Body of pancreas (tissue), 4 donors: ENCODE measurements around the gene UBE2M. TPM values are rescaled to one million over a fixed set of nuclear protein-coding genes. Genes with fewer than 3 reads are reported as not detected.

Experiments used
- ATAC-seq: fragments of 150-250 bp; one replicate; pipeline ENCODE4 v1.9.1; 2016
- DNase-seq, 4 donors: peaks; one replicate each; pipeline ENCODE4 v3.0.0-alpha.2; 2019
- H3K27ac ChIP-seq, 4 donors: fragments of 200-600 bp; sonication (generic); 1 replicate in 3 of 4; 2 replicates in 1 of 4; pipeline versions ENCODE4 v1.5.1 to v1.6.1; 2016 to 2019; ENCODE audit warnings: mild to moderate bottlenecking in 1 of 4, mixed read lengths in 1 of 4, moderate library complexity in 1 of 4
- H3K27me3 ChIP-seq, 2 donors: fragments of 200-600 bp; sonication (generic); one replicate each; pipeline ENCODE4 v1.6.0; 2016; ENCODE audit warnings: mild to moderate bottlenecking in 1 of 2
- H3K36me3 ChIP-seq, 2 donors: fragments of 200-600 bp; sonication (generic); replicated peaks in 1 of 2; 2 replicates each; pipeline ENCODE4 v1.5.1; 2016; ENCODE audit warnings: low read depth in 2 of 2; ENCODE audit not compliant: insufficient read depth in 1 of 2
- H3K4me1 ChIP-seq: fragments of 200-600 bp; sonication (generic); one replicate; pipeline ENCODE4 v1.6.0; 2016
- H3K4me3 ChIP-seq, 2 donors: fragments of 200-600 bp; sonication (generic); 1 replicate in 1 of 2; 2 replicates in 1 of 2; pipeline ENCODE4 v1.5.1; 2016 to 2019
- H3K9me3 ChIP-seq, 3 donors: fragments of 200-600 bp; sonication (generic); 1 replicate in 2 of 3; 2 replicates in 1 of 3; pipeline ENCODE4 v1.5.1; 2016
- CTCF ChIP-seq, 7 experiments: fragments of 450-650 bp in 4 of 7; fragments of 200-600 bp in 3 of 7; sonication (generic) in 3 of 7; IDR thresholded peaks; one replicate each; pipeline ENCODE4 v1.5.1; 2016 to 2019; ENCODE audit warnings: antibody characterized with exemption in 7 of 7
- POLR2A ChIP-seq, 3 donors: fragments of 450-650 bp; IDR thresholded peaks; one replicate each; pipeline ENCODE4 v1.6.1; 2016; ENCODE audit warnings: antibody characterized with exemption in 3 of 3, mild to moderate bottlenecking in 2 of 3
- WGBS, 2 donors: methylation state at CpG; one replicate each; pipeline ENCODE4 v1.1.5; 2017; 5-methylcytosine and 5-hydroxymethylcytosine counted together
- intact Hi-C: fragments of 100-400 bp; cut with DNase I; formaldehyde crosslinking; loops from one replicate; pipeline ENCODE4 v1.15.1; 2023
- total RNA-seq, 2 donors: library from RNA; depleted of rRNA; stranded (reverse); fragments of >200 nt; gene quantifications; one replicate each; pipeline ENCODE4 v1.1.0, GENCODE V29; 2016

The UBE2M gene
- total RNA-seq, 2 donors from 2014 or later = 10.5 to 11.7 TPM

- ATAC-seq (peak; percentile 55), DNase-seq (peak; percentile 98)
- Histone ChIP-seq H3K36me3 (peaks cover 4 to 19% of the 10 kb centered on the region in 2 donors), H3K9me3 (no peaks in the 10 kb centered on the region), H3K27me3 (no peaks in the 10 kb centered on the region), H3K4me1 (peaks cover 43% of the 10 kb centered on the region), H3K4me3 (peak within 1 kb of the TSS; percentile 53 to 67), H3K27ac (peak within 1 kb of the TSS; percentile 72 to 97 (median 95))
- peak; percentile 52 to 82 (median 79) for TF ChIP-seq POLR2A (IDR thresholded peaks at IDR 0.05)
- no peak for TF ChIP-seq CTCF (IDR thresholded peaks at IDR 0.05)
- intact Hi-C loops = no loop called here
- WGBS, 2 donors = 0% methylated on average over 24 to 69 of the region's 69 CpGs
Measured at GRCh38 chr19:58554494-58555368, 3.7 kb downstream of the UBE2M start, which contains the start of gene CHMP2A. CHMP2A (minus strand) TSS chr19:58555105; CDS start chr19:58554212, 893 bp downstream.

- Histone ChIP-seq H3K27ac (peak overlapping the region; percentile 72 to 97 (median 95)), H3K4me3 (peak overlapping the region in 1 of 2 donors; percentile 53), H3K9me3 (no peaks in the 10 kb centered on the region), H3K36me3 (peaks cover 6 to 27% of the 10 kb centered on the region in 2 donors), H3K27me3 (no peaks in the 10 kb centered on the region), H3K4me1 (peaks cover 41% of the 10 kb centered on the region)
- intact Hi-C loops = no loop called here
- DNase-seq (peak in 1 of 4 donors; percentile 26), ATAC-seq (no peak)
- 19 to 31% methylated on average over 18 of the region's 18 CpGs for WGBS, 2 donors
- TF ChIP-seq POLR2A (IDR thresholded peaks at IDR 0.05) (no peak), CTCF (IDR thresholded peaks at IDR 0.05) (no peak)
Measured at GRCh38 chr19:58553799-58554493, 4.5 kb downstream of the UBE2M start.

- 86 to 95% methylated on average over 2 of the region's 2 CpGs for WGBS, 2 donors
- no peak for DNase-seq
- intact Hi-C loops = no loop called here
Measured at GRCh38 chr19:58552655-58553054, 5.8 kb downstream of the UBE2M start.

More at GRCh38 chr19:58552655-58553054, 5.8 kb downstream of the UBE2M start:
- H3K9me3 ChIP-seq = no peaks in the 10 kb centered on the region
- H3K36me3 ChIP-seq = peaks cover 16 to 40% of the 10 kb centered on the region in 2 donors
- peaks cover 40% of the 10 kb centered on the region for H3K4me1 ChIP-seq
- no peak overlapping the region for H3K4me3 ChIP-seq
- TF ChIP-seq POLR2A (IDR thresholded peaks at IDR 0.05) (no peak), CTCF (IDR thresholded peaks at IDR 0.05) (no peak)
- no peaks in the 10 kb centered on the region for H3K27me3 ChIP-seq
- no peak for ATAC-seq
- H3K27ac ChIP-seq = no peak overlapping the region
